ENCODE measurements around the gene AK3. TPM values are rescaled to one million over a fixed set of nuclear protein-coding genes. Genes with fewer than 3 reads are reported as not detected.

Gene AK3
- total RNA-seq, 1 experiment from 2014 or later: 41.5 TPM

DNA sequence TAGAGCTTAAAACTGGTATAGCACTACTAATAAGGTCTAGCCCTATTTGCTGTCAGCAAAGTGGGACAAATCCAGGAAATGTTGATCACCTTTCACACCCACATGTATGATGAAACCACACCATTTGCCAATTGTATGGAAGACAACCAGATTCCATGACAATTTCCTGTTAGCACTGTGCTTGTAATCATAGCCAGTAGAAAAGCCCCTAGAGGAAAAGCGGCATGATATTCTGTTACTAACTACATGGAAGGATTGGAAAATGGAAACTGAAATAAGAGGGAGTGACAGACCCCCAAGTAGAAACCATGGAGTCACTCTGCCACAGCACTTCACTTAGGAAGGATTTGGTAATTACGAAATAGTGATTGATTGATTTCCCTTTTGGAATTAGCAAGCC lies 75.6 kb downstream of the AK3 start:
- H3K27ac ChIP-seq (ENCODE audit: insufficient read length, low read depth, low read length): no peak overlapping the region

More for the DNA sequence above, 75.6 kb downstream of the AK3 start:
- Histone ChIP-seq H4K8ac (replicated peaks; ENCODE audit: insufficient read length, low read depth, low read length) (no peak overlapping the region), H3K4ac (ENCODE audit: low read depth, low read length) (no peak overlapping the region), H2AK5ac (ENCODE audit: insufficient read length, low read length) (no peak overlapping the region), H2BK5ac (ENCODE audit: insufficient read length, low read length) (no peak overlapping the region), H2BK120ac (ENCODE audit: low read depth, low read length, poor library complexity, severe bottlenecking) (no peak overlapping the region), H3K9ac (ENCODE audit: extremely low read depth, insufficient read length, low read length) (no peak overlapping the region), H3K14ac (ENCODE audit: insufficient read depth, low read length) (no peak overlapping the region), H3K79me1 (ENCODE audit: insufficient read depth, low read depth, low read length, poor library complexity, severe bottlenecking) (no peaks in the 10 kb centered on the region), H4K5ac (ENCODE audit: insufficient read length, low read depth, low read length) (no peak overlapping the region), H3K18ac (ENCODE audit: insufficient read length, low read depth, low read length) (no peak overlapping the region), H4K91ac (ENCODE audit: insufficient read length, low read depth, low read length) (no peak overlapping the region), H3K9me3 (ENCODE audit: control insufficient read depth, low read depth, low read length) (no peaks in the 10 kb centered on the region), H3K23ac (ENCODE audit: insufficient read length, low read depth, low read length) (no peak overlapping the region), H2BK12ac (ENCODE audit: insufficient read length, low read depth, low read length) (no peak overlapping the region), H3K23me2 (ENCODE audit: insufficient read length, low read depth, low read length, poor library complexity, severe bottlenecking) (peaks cover 4% of the 10 kb centered on the region), H4K20me1 (ENCODE audit: control insufficient read depth, insufficient read depth, insufficient read length) (peaks cover 3% of the 10 kb centered on the region), H2AFZ (ENCODE audit: low read length) (no peak overlapping the region), H3K4me2 (ENCODE audit: insufficient read depth, insufficient read length, low read length) (no peak overlapping the region), H3K56ac (ENCODE audit: insufficient read length, low read depth, low read length) (no peak overlapping the region), H3K27me3 (ENCODE audit: insufficient read depth, low read length) (no peaks in the 10 kb centered on the region), H3K79me2 (ENCODE audit: insufficient read depth, low read length) (no peaks in the 10 kb centered on the region; the same call in 1 of the 2 replicates), H2BK20ac (ENCODE audit: low read depth, low read length, poor library complexity, severe bottlenecking) (no peak overlapping the region), H3K4me1 (ENCODE audit: insufficient read depth, low read length) (peaks cover 12% of the 10 kb centered on the region), H3T11ph (ENCODE audit: low read length) (no peak overlapping the region), H2BK15ac (ENCODE audit: low read depth, low read length) (no peak overlapping the region)
- Mint-ChIP-seq H3K4me3 (peak overlapping the region in 1 of 2 experiments; percentile 77; a peak in 2 of 5 replicates), H3K4me1 (peaks cover 53 to 54% of the 10 kb centered on the region in 2 experiments), H3K27ac (no peak overlapping the region), H3K9me3 (peaks cover 0 to 2% of the 10 kb centered on the region in 2 experiments; a peak in 1 of 5 replicates), H3K27me3 (ENCODE audit: low read depth) (peaks cover 5% of the 10 kb centered on the region; the same call in 1 of the 2 replicates), H3K36me3 (ENCODE audit: insufficient read depth in 1 of 3, low read depth in 3 of 3) (peaks cover 0 to 3% (median 0%) of the 10 kb centered on the region in 3 experiments; a peak in 1 of 7 replicates)
- WGBS (ENCODE audit: extremely low coverage, insufficient read length, low lambda C conversion rate): no CpG with 5 or more reads among the region's 2 CpGs
- no peak for DNase-seq
- TF ChIP-seq, protein P1, sequence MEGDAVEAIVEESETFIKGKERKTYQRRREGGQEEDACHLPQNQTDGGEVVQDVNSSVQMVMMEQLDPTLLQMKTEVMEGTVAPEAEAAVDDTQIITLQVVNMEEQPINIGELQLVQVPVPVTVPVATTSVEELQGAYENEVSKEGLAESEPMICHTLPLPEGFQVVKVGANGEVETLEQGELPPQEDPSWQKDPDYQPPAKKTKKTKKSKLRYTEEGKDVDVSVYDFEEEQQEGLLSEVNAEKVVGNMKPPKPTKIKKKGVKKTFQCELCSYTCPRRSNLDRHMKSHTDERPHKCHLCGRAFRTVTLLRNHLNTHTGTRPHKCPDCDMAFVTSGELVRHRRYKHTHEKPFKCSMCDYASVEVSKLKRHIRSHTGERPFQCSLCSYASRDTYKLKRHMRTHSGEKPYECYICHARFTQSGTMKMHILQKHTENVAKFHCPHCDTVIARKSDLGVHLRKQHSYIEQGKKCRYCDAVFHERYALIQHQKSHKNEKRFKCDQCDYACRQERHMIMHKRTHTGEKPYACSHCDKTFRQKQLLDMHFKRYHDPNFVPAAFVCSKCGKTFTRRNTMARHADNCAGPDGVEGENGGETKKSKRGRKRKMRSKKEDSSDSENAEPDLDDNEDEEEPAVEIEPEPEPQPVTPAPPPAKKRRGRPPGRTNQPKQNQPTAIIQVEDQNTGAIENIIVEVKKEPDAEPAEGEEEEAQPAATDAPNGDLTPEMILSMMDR (conservative IDR thresholded peaks at IDR 0.05): no peak
